Neural progenitor cell (in vitro differentiated cells): ENCODE measurements around the gene C6orf58. TPM values are rescaled to one million over a fixed set of nuclear protein-coding genes. Genes with fewer than 3 reads are reported as not detected.

Experiments used
- DNase-seq: peaks from one replicate; pipeline ENCODE4 v3.0.0-alpha.2; 2016; ENCODE audit warnings: low spot score
- H2AFZ ChIP-seq: fragments of 200-600 bp; sonication (generic); replicated peaks from 2 replicates; pipeline ENCODE4 v1.6.1; 2016; ENCODE audit warnings: antibody characterized with exemption
- H3F3A ChIP-seq: fragments of 200-600 bp; sonication (generic); 2 replicates; pipeline ENCODE4 v1.6.1; 2016; ENCODE audit warnings: antibody characterized with exemption, low read depth
- H3K27ac ChIP-seq: fragments of 200-600 bp; sonication (generic); 2 replicates; pipeline ENCODE4 v1.5.1; 2016; ENCODE audit warnings: mild to moderate bottlenecking
- H3K27me3 ChIP-seq: fragments of 200-600 bp; sonication (generic); 2 replicates; pipeline ENCODE4 v1.6.1; 2016; ENCODE audit warnings: mild to moderate bottlenecking, moderate library complexity
- H3K36me3 ChIP-seq: fragments of 200-600 bp; sonication (generic); 2 replicates; pipeline ENCODE4 v1.5.1; 2016
- H3K4me1 ChIP-seq: fragments of 200-600 bp; sonication (generic); 2 replicates; pipeline ENCODE4 v1.6.1; 2016; ENCODE audit warnings: mixed run types
- H3K4me2 ChIP-seq: fragments of 200-600 bp; sonication (generic); 2 replicates; pipeline ENCODE4 v1.6.1; 2016
- H3K4me3 ChIP-seq: fragments of 200-600 bp; sonication (generic); 2 replicates; pipeline ENCODE4 v1.5.1; 2016
- H3K79me2 ChIP-seq: fragments of 200-600 bp; sonication (generic); 2 replicates; pipeline ENCODE4 v1.6.1; 2016; ENCODE audit warnings: low read depth
- H3K9ac ChIP-seq: fragments of 200-600 bp; sonication (generic); 2 replicates; pipeline ENCODE4 v1.6.1; 2016
- H3K9me3 ChIP-seq: fragments of 200-600 bp; sonication (generic); 2 replicates; pipeline ENCODE4 v1.5.1; 2016; ENCODE audit warnings: low read depth
- H4K20me1 ChIP-seq: fragments of 200-600 bp; sonication (generic); 2 replicates; pipeline ENCODE4 v1.6.1; 2016; ENCODE audit warnings: low read depth
- H3K27ac Mint-ChIP-seq: 3 replicates; pipeline ENCODE4 v1.8.0; 2021; ENCODE audit warnings: mixed read lengths
- H3K27me3 Mint-ChIP-seq: 2 replicates; pipeline ENCODE4 v1.8.0; 2022; ENCODE audit warnings: low read depth, mild to moderate bottlenecking, inconsistent platforms, moderate library complexity, mixed read lengths; ENCODE audit not compliant: insufficient read depth
- H3K36me3 Mint-ChIP-seq: 3 replicates; pipeline ENCODE4 v1.8.0; 2021; ENCODE audit warnings: mixed read lengths
- H3K4me1 Mint-ChIP-seq: 3 replicates; pipeline ENCODE4 v1.8.0; 2021; ENCODE audit warnings: mixed read lengths
- H3K4me3 Mint-ChIP-seq: 3 replicates; pipeline ENCODE4 v1.8.0; 2021; ENCODE audit warnings: mild to moderate bottlenecking, moderate library complexity, mixed read lengths
- H3K9me3 Mint-ChIP-seq: 3 replicates; pipeline ENCODE4 v1.8.0; 2020; ENCODE audit warnings: mixed read lengths
- CTCF ChIP-seq: fragments of 200-600 bp; sonication (generic); IDR thresholded peaks from 2 replicates; pipeline ENCODE4 v1.5.1; 2017; ENCODE audit warnings: antibody characterized with exemption, mild to moderate bottlenecking
- EZH2 ChIP-seq: fragments of 200-600 bp; sonication (generic); IDR thresholded peaks from 2 replicates; pipeline ENCODE4 v1.6.1; 2017; ENCODE audit warnings: antibody characterized with exemption, mild to moderate bottlenecking, moderate library complexity
- EZH2phosphoT487 ChIP-seq: fragments of 200-600 bp; sonication (generic); IDR thresholded peaks from 2 replicates; pipeline ENCODE4 v1.6.1; 2017; ENCODE audit warnings: antibody characterized with exemption
- total RNA-seq: library from RNA; depleted of rRNA; stranded (reverse); fragments of >200 nt; gene quantifications from 2 replicates; pipeline ENCODE4 v1.2.3, GENCODE V29; 2015; ENCODE audit warnings: low replicate concordance

Gene C6orf58
- total RNA-seq, 1 donor from 2014 or later: not detected

DNA sequence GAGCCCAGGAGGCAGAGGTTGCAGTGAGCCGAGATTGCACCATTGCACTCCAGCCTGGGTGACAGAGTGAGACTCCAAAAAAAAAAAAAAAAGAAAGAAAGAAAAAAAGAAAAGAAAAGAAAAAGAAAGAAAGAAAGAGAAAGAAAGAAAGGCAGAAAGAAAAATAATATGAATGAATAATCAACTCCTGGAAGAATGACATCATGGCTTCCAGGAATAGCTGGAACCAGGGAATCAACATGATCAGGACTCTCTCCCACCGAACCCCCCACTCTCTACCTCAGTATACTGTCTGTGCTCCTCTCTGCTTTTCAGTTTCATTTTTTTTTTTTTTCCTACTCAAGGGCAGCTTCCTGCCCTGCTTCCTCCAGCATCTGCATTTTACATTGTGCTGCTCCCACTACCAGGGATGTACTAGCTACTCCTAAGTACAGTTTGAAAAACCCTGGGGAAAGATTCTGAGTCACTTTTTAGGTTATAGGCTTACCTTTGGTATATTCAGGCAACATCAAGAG, 38.2 kb upstream of the C6orf58 start:
- H3K4me1 ChIP-seq: no peaks in the 10 kb centered on the region
- no peaks in the 10 kb centered on the region for H3K27me3 ChIP-seq
- DNase-seq: no peak
- H4K20me1 ChIP-seq: no peaks in the 10 kb centered on the region
- H3K4me3 ChIP-seq: no peak overlapping the region
- H2AFZ ChIP-seq: no peak overlapping the region
- Mint-ChIP-seq H3K36me3 (no peaks in the 10 kb centered on the region), H3K4me1 (no peaks in the 10 kb centered on the region), H3K27me3 (no peaks in the 10 kb centered on the region), H3K4me3 (no peak overlapping the region), H3K27ac (no peak overlapping the region), H3K9me3 (no peaks in the 10 kb centered on the region)
- no peaks in the 10 kb centered on the region for H3K36me3 ChIP-seq
- no peak overlapping the region for H3K9ac ChIP-seq
- no peaks in the 10 kb centered on the region for H3K9me3 ChIP-seq
- H3F3A ChIP-seq: no peaks in the 10 kb centered on the region
- H3K79me2 ChIP-seq: no peaks in the 10 kb centered on the region
- H3K27ac ChIP-seq: no peak overlapping the region
- H3K4me2 ChIP-seq: no peak overlapping the region
- TF ChIP-seq CTCF: no peak
- no peak for TF ChIP-seq EZH2
- TF ChIP-seq EZH2phosphoT487: no peak

GRCh38 chr6:127539272-127539671, 37.7 kb upstream of the C6orf58 start:
- no peaks in the 10 kb centered on the region for H3K9me3 Mint-ChIP-seq
- no peak overlapping the region for H3K27ac Mint-ChIP-seq
- Histone ChIP-seq H3K27me3 (no peaks in the 10 kb centered on the region), H3K4me2 (no peak overlapping the region), H3K4me1 (no peaks in the 10 kb centered on the region), H3K9ac (no peak overlapping the region), H4K20me1 (no peaks in the 10 kb centered on the region), H2AFZ (no peak overlapping the region), H3K4me3 (no peak overlapping the region), H3K36me3 (no peaks in the 10 kb centered on the region), H3F3A (no peaks in the 10 kb centered on the region), H3K79me2 (no peaks in the 10 kb centered on the region), H3K9me3 (no peaks in the 10 kb centered on the region), H3K27ac (no peak overlapping the region)
- DNase-seq: no peak
- peak; percentile 32 for TF ChIP-seq CTCF
- TF ChIP-seq EZH2phosphoT487: no peak
- TF ChIP-seq EZH2: no peak
- H3K36me3 Mint-ChIP-seq: no peaks in the 10 kb centered on the region
- H3K4me1 Mint-ChIP-seq: no peaks in the 10 kb centered on the region
- H3K27me3 Mint-ChIP-seq: no peaks in the 10 kb centered on the region
- H3K4me3 Mint-ChIP-seq: no peak overlapping the region

DNA sequence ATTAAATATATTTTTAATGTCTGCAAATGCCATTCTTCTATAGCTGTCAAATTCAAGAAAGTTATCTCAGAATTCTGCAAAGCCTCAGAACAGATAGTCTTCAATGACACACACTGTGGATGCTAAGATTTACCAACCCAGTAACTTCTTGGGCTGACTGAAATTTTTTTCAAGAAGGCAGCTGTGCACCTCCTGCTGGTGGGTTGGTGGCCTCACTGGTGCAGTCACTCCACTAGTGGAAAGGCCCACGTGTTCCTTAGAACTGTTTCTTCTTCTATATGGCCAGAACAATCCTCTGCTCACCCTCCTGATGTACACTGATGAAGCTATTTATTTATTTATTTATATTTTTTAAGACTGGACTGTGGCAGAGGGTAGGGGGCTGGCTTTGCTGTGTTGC, 29.8 kb upstream of the C6orf58 start:
- Mint-ChIP-seq H3K4me1 (no peaks in the 10 kb centered on the region), H3K36me3 (no peaks in the 10 kb centered on the region), H3K27ac (no peak overlapping the region), H3K27me3 (peaks cover 2% of the 10 kb centered on the region), H3K4me3 (no peak overlapping the region), H3K9me3 (no peaks in the 10 kb centered on the region)
- no peak overlapping the region for H2AFZ ChIP-seq
- peak; percentile 19 for DNase-seq
- no peaks in the 10 kb centered on the region for H3K27me3 ChIP-seq
- no peak overlapping the region for H3K27ac ChIP-seq
- no peak overlapping the region for H3K4me3 ChIP-seq
- no peak overlapping the region for H3K9ac ChIP-seq
- no peaks in the 10 kb centered on the region for H3F3A ChIP-seq
- no peaks in the 10 kb centered on the region for H4K20me1 ChIP-seq
- H3K4me1 ChIP-seq: no peaks in the 10 kb centered on the region
- no peaks in the 10 kb centered on the region for H3K9me3 ChIP-seq
- H3K4me2 ChIP-seq: no peak overlapping the region
- no peaks in the 10 kb centered on the region for H3K79me2 ChIP-seq
- no peaks in the 10 kb centered on the region for H3K36me3 ChIP-seq
- TF ChIP-seq EZH2phosphoT487 (no peak), EZH2 (no peak), CTCF (peak; percentile 59)
